Esophagus (tissue), 2 donors: Measurements from ENCODE around the gene DENND1B. TPM values are rescaled to one million over a fixed set of nuclear protein-coding genes. Genes with fewer than 3 reads are reported as not detected.

Experiments
- H3K27ac ChIP-seq, 2 donors: one replicate each; pipeline ENCODE4 v1.5.1; 2013; ENCODE audit warnings: low read depth in 2 of 2, mild to moderate bottlenecking in 2 of 2, inconsistent platforms in 1 of 2, low read length in 1 of 2, moderate library complexity in 1 of 2
- H3K27me3 ChIP-seq, 2 donors: one replicate each; pipeline ENCODE4 v1.6.1; 2013; ENCODE audit warnings: low read length in 2 of 2, control low read depth in 1 of 2, mild to moderate bottlenecking in 1 of 2; ENCODE audit not compliant: insufficient read depth in 2 of 2, control insufficient read depth in 1 of 2
- H3K36me3 ChIP-seq, 2 donors: one replicate each; pipeline ENCODE4 v1.6.1; 2013; ENCODE audit warnings: low read length in 1 of 2; ENCODE audit not compliant: control insufficient read depth in 2 of 2, insufficient read depth in 2 of 2
- H3K4me1 ChIP-seq, 2 donors: one replicate each; pipeline ENCODE4 v1.6.1; 2013; ENCODE audit warnings: low read length in 1 of 2; ENCODE audit not compliant: control insufficient read depth in 2 of 2, insufficient read depth in 2 of 2
- H3K4me3 ChIP-seq, 2 donors: one replicate each; pipeline ENCODE4 v1.5.1; 2013; ENCODE audit warnings: low read length in 2 of 2, mild to moderate bottlenecking in 2 of 2, low read depth in 1 of 2, moderate library complexity in 1 of 2
- H3K9me3 ChIP-seq, 2 donors: one replicate each; pipeline ENCODE4 v1.6.1; 2013; ENCODE audit warnings: mild to moderate bottlenecking in 2 of 2, low read depth in 1 of 2, low read length in 1 of 2, moderate library complexity in 1 of 2; ENCODE audit not compliant: control insufficient read depth in 2 of 2, insufficient read depth in 1 of 2
- WGBS, 2 donors: extraction: QIAGEN DNeasy Blood & Tissue Kit; methylation state at CpG; one replicate each; pipeline ENCODE4 v1.1.7; 2013; 5-methylcytosine and 5-hydroxymethylcytosine counted together
- polyA plus RNA-seq, 2 donors: library from polyadenylated mRNA; stranded (reverse); fragments of 200-250 nt; gene quantifications; one replicate each; pipeline ENCODE4 v1.2.3, GENCODE V29; 2013
- donor health status: healthy with polysubstance abuse.
- donor health status: Bipolar disorder and iron deficiency.

The DENND1B gene
- polyA plus RNA-seq, 2 donors = 3.4 to 4.8 TPM

DNA sequence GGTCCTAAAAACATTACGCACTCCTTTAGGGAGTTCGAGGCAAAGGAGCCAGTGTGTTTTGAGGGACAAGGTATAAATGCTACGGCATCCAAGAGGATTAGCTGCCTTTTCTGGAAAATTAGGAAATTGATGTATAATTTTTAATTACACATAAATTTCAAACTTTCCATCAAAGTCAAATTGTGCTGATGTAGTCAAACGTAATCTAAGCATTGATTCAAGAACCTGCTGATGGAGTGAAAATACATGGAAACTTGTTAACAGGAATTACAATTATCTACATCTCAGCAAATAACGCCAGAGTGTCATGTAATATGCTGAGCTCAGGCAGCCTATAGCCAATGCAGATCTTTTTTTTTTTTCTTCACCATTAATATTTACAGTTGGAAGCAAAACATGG lies 312.7 kb downstream of the DENND1B start:
- Histone ChIP-seq H3K4me1 (no peaks in the 10 kb centered on the region), H3K36me3 (no peaks in the 10 kb centered on the region), H3K4me3 (no peak overlapping the region), H3K9me3 (no peaks in the 10 kb centered on the region), H3K27ac (no peak overlapping the region), H3K27me3 (no peaks in the 10 kb centered on the region)
- WGBS, 2 donors = 85 to 91% methylated on average over 5 of the region's 5 CpGs

Other genes starting within 250 kb of the DENND1B start
- 1 to 10 TPM; 6.3 to 6.6 TPM for gene C1orf53, start 127.2 kb upstream of the DENND1B start, polyA plus RNA-seq
- gene LHX9, start 141.9 kb upstream of the DENND1B start, polyA plus RNA-seq = not detected